ENCODE measurements around the gene FXR1.

FXR1 gene

DNA sequence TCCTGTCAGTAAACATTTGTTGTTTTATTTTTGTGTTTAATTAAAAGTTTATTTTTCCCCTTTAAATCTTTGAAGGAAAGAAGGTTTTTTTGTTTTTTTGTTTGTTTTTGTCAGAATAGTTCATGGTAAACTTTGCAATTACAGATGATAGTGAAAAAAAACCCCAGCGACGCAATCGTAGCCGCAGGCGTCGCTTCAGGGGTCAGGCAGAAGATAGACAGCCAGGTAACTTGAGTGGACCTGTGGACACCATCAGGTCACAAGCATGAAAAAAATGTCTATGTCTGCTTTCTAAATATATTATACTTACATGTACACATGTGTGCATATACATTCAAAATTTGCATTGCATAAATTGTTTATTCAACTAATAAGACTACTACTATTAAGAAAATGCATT lies 58.5 kb downstream of the FXR1 start:
- DNase-seq (ENCODE audit: extremely low read depth, low read depth), result no peak
- TF ChIP-seq, protein P1, sequence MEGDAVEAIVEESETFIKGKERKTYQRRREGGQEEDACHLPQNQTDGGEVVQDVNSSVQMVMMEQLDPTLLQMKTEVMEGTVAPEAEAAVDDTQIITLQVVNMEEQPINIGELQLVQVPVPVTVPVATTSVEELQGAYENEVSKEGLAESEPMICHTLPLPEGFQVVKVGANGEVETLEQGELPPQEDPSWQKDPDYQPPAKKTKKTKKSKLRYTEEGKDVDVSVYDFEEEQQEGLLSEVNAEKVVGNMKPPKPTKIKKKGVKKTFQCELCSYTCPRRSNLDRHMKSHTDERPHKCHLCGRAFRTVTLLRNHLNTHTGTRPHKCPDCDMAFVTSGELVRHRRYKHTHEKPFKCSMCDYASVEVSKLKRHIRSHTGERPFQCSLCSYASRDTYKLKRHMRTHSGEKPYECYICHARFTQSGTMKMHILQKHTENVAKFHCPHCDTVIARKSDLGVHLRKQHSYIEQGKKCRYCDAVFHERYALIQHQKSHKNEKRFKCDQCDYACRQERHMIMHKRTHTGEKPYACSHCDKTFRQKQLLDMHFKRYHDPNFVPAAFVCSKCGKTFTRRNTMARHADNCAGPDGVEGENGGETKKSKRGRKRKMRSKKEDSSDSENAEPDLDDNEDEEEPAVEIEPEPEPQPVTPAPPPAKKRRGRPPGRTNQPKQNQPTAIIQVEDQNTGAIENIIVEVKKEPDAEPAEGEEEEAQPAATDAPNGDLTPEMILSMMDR (IDR thresholded peaks at IDR 0.05; ENCODE audit: low read depth, low read length), result no peak

DNA sequence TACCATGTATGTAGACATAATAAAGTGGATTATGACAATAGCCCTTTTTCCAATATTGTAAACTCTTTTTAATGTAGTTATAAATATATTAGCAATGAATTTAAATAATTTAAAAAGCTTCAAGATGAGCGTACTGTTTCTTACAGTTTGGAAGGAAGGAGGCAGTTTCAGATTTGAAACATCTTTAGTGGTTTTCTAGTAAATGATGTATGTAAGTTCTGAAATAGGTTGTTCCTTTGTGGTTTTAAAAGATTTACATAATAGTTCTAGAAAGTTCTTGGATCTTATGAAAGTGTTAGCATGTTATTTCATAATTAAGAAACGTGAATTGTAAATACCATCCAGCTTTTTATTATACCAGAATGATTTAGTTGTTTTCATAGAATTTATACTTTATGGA lies 61.1 kb downstream of the FXR1 start:
- DNase-seq (ENCODE audit: extremely low read depth, low read depth), result no peak
- TF ChIP-seq, protein P1 (IDR thresholded peaks at IDR 0.05; ENCODE audit: low read depth, low read length), result no peak

DNA sequence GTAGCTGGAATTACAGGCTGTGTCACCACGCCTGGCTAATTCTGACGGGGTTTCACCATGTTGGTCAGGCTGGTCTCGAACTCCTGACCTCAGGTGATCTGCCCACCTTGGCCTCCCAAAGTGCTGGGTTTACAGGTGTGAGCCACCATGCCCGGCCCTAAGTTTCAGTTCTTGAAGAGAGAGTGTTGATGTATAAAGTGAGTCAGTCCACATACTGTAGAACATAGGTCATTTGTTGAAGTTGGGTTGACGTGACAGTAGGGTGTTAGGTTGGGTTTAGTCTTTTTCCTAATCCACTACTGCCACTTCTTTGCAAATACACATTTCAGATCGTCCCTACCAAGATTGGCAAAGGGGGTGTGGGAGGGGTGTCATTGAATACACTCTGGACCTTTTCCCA lies 61.8 kb downstream of the FXR1 start:
- no peak for DNase-seq (ENCODE audit: extremely low read depth, low read depth)
- TF ChIP-seq, protein P1 (IDR thresholded peaks at IDR 0.05; ENCODE audit: low read depth, low read length), result no peak

DNA sequence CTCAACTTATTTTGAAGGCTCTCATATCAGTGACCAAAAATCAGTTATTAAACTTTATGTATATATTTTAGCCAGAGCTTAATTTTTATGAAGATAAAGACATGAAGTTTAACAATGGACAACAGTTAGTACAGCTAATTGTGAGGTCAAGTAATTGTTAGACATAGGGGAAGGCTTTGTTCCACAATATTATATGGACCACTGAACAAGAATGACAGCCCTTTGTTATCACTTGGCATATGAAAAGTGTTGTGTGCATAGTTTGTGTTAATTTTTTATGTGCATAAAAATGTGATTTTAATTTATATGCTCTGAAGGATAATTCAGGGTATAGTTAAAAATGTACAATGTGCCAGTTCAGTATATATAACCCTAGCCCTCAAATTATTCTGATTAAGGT lies 65.0 kb downstream of the FXR1 start:
- DNase-seq (ENCODE audit: extremely low read depth, low read depth), result no peak
- TF ChIP-seq, protein P1 (IDR thresholded peaks at IDR 0.05; ENCODE audit: low read depth, low read length), result no peak

DNA sequence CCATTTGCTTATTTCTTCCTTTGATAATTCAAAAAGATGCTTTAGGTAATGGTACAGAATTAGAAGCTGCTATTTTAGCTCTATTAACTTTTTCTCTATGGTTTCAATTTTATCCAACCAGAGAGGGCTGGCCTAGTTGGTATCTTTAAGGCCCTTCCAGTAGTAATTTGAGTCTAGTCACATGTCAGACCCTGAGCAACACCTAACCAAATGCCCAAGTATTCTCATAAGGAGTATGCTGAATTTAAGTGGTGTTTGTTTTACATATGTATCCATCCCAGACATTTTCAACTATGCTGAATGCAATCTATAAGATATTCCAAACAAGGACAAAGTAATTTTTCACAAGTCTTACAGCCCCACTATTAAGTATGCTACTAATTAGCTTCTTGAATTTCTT lies 67.5 kb downstream of the FXR1 start:
- TF ChIP-seq, protein P1 (IDR thresholded peaks at IDR 0.05; ENCODE audit: low read depth, low read length), result no peak
- no peak for DNase-seq (ENCODE audit: extremely low read depth, low read depth)

DNA sequence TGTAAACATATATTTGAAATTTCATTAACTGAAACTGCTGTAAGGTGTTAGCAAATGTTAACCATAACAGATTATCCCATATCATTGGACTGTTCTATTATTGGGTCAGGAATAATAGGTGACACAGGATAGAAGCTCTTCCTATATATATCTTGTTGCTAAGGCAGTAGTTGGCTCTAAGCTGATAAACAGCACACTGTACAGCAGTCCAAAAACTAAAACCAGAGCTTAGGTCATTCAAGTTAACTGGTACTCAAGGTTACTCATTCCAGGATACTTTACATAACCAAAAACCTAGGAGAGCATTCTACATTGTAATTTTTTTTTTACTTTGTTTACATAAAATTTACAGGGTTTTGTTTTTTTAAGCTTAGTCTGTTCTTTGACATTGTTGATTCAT lies 68.1 kb downstream of the FXR1 start:
- no peak for DNase-seq (ENCODE audit: extremely low read depth, low read depth)
- TF ChIP-seq, protein P1 (IDR thresholded peaks at IDR 0.05; ENCODE audit: low read depth, low read length), result no peak

DNA sequence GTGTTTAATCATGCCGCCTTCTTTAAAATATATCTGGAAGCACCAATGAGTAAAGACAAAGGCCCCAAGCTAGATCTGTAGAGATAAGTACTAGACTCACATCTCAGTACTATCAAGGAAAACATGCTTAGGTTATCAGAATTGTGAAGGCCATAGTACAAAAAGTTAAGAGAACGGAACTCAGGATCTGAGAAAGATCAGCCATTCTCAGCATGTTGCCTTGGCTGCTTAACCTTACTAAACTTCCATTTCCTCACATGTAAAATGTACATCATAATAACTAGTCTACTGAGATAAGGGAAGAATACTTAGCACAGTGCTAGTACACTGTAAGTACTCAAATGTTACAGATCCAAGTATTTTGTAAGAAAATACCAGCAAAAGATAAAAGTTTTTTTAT lies 69.4 kb downstream of the FXR1 start:
- DNase-seq (ENCODE audit: extremely low read depth, low read depth), result no peak
- TF ChIP-seq, protein P1 (IDR thresholded peaks at IDR 0.05; ENCODE audit: low read depth, low read length), result no peak

All from AG09319 (cell line).